ENCODE measurements around the gene CIITA.

Gene CIITA

GRCh38 chr16:10950393-10950792 is 73.4 kb downstream of the CIITA start:
- no peak for DNase-seq (ENCODE audit: low read depth in 1 of 2, low spot score in 1 of 2)
- Histone ChIP-seq H3K27ac (replicated peaks) (no peak overlapping the region), H3K27me3 (ENCODE audit: insufficient read depth, poor library complexity, severe bottlenecking) (no peaks in the 10 kb centered on the region), H3K4me3 (replicated peaks; ENCODE audit: insufficient read depth, low read length) (no peak overlapping the region)
- TF ChIP-seq SPI1 (IDR thresholded peaks at IDR 0.05; ENCODE audit: borderline replicate concordance, low read depth), result no peak
- no peak for TF ChIP-seq CTCF (IDR thresholded peaks at IDR 0.05; ENCODE audit: insufficient read depth, low read length)

DNA sequence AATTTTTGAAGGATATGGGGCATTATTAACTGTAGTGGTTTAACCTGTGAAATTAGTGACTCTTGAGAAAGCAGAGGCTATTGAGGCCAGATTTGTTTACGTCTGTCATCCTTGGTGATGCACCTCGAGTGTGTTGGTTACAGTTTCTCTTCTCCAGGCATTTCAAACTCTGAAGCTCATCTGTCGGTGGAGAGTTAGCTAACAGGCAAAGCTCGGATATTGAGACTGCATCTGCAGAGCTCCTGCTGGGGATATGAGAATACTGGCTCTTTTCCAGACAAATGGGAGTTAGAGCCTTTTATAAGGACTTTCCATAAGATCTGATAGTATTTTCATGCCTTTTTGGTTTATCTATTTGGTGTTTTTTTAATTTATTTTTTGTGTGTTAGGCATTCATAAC is 74.0 kb downstream of the CIITA start:
- no peak overlapping the region for H3K27ac ChIP-seq (replicated peaks)
- H3K4me3 ChIP-seq (replicated peaks; ENCODE audit: insufficient read depth, low read length), result no peak overlapping the region
- no peak for DNase-seq (ENCODE audit: low read depth in 1 of 2, low spot score in 1 of 2)
- TF ChIP-seq GABPA (IDR thresholded peaks at IDR 0.05; ENCODE audit: low read depth) (no peak), CTCF (IDR thresholded peaks at IDR 0.05; ENCODE audit: insufficient read depth, low read length) (no peak), POLR2AphosphoS5 (IDR thresholded peaks at IDR 0.05; ENCODE audit: low read depth) (no peak), SPI1 (IDR thresholded peaks at IDR 0.05; ENCODE audit: borderline replicate concordance, low read depth) (no peak)
- TF ChIP-seq, protein P1, sequence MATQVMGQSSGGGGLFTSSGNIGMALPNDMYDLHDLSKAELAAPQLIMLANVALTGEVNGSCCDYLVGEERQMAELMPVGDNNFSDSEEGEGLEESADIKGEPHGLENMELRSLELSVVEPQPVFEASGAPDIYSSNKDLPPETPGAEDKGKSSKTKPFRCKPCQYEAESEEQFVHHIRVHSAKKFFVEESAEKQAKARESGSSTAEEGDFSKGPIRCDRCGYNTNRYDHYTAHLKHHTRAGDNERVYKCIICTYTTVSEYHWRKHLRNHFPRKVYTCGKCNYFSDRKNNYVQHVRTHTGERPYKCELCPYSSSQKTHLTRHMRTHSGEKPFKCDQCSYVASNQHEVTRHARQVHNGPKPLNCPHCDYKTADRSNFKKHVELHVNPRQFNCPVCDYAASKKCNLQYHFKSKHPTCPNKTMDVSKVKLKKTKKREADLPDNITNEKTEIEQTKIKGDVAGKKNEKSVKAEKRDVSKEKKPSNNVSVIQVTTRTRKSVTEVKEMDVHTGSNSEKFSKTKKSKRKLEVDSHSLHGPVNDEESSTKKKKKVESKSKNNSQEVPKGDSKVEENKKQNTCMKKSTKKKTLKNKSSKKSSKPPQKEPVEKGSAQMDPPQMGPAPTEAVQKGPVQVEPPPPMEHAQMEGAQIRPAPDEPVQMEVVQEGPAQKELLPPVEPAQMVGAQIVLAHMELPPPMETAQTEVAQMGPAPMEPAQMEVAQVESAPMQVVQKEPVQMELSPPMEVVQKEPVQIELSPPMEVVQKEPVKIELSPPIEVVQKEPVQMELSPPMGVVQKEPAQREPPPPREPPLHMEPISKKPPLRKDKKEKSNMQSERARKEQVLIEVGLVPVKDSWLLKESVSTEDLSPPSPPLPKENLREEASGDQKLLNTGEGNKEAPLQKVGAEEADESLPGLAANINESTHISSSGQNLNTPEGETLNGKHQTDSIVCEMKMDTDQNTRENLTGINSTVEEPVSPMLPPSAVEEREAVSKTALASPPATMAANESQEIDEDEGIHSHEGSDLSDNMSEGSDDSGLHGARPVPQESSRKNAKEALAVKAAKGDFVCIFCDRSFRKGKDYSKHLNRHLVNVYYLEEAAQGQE (IDR thresholded peaks at IDR 0.05; ENCODE audit: insufficient replicate concordance, low read depth), result no peak
- H3K27me3 ChIP-seq (ENCODE audit: insufficient read depth, poor library complexity, severe bottlenecking), result no peaks in the 10 kb centered on the region

DNA sequence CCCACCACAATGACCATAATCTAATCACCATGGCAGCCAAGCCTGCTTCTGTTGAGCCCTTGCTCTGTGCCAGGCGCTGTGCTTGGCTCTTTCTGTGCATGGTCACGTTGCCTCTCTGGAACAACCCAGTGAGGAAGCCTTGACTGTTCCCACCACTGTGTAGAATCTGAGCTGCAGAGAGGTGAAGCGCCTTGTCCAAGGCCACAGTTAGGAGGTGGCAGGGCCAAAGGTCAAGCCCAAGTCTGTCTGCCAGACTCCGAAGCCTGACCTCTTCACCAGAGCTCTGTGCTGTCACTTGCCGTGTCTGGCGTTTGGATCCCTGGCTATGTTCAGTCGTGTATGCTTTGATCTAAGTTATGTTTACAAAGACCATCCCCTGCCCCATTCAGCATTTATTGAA is 77.9 kb downstream of the CIITA start:
- no peaks in the 10 kb centered on the region for H3K27me3 ChIP-seq (ENCODE audit: insufficient read depth, poor library complexity, severe bottlenecking)
- no peak overlapping the region for H3K27ac ChIP-seq (replicated peaks)
- TF ChIP-seq, protein P1 (IDR thresholded peaks at IDR 0.05; ENCODE audit: insufficient replicate concordance, low read depth), result no peak
- TF ChIP-seq POLR2AphosphoS5 (IDR thresholded peaks at IDR 0.05; ENCODE audit: low read depth) (no peak), CTCF (IDR thresholded peaks at IDR 0.05; ENCODE audit: insufficient read depth, low read length) (no peak), SPI1 (IDR thresholded peaks at IDR 0.05; ENCODE audit: borderline replicate concordance, low read depth) (no peak), GABPA (IDR thresholded peaks at IDR 0.05; ENCODE audit: low read depth) (no peak)
- H3K4me3 ChIP-seq (replicated peaks; ENCODE audit: insufficient read depth, low read length), result no peak overlapping the region
- DNase-seq (ENCODE audit: low read depth in 1 of 2, low spot score in 1 of 2), result no peak

- TF ChIP-seq, protein P1 (IDR thresholded peaks at IDR 0.05; ENCODE audit: insufficient replicate concordance, low read depth), result no peak
- no peak for TF ChIP-seq GABPA (IDR thresholded peaks at IDR 0.05; ENCODE audit: low read depth)
- TF ChIP-seq SPI1 (IDR thresholded peaks at IDR 0.05; ENCODE audit: borderline replicate concordance, low read depth), result no peak
- TF ChIP-seq POLR2AphosphoS5 (IDR thresholded peaks at IDR 0.05; ENCODE audit: low read depth), result no peak
- TF ChIP-seq CTCF (IDR thresholded peaks at IDR 0.05; ENCODE audit: insufficient read depth, low read length), result no peak
- no peak for DNase-seq (ENCODE audit: low read depth in 1 of 2, low spot score in 1 of 2)
These were observed 80.9 kb downstream of the CIITA start for GRCh38 chr16:10957771-10958482.

More at GRCh38 chr16:10957771-10958482, 80.9 kb downstream of the CIITA start:
- Histone ChIP-seq H3K4me3 (replicated peaks; ENCODE audit: insufficient read depth, low read length) (no peak overlapping the region), H3K27ac (replicated peaks) (no peak overlapping the region), H3K27me3 (ENCODE audit: insufficient read depth, poor library complexity, severe bottlenecking) (no peaks in the 10 kb centered on the region)
